Endothelial cell (in vitro differentiated cells): ENCODE results near the gene GRAMD2B. TPM values are rescaled to one million over a fixed set of nuclear protein-coding genes. Genes with fewer than 3 reads are reported as not detected.

Source experiments
- DNase-seq: peaks from one replicate; pipeline ENCODE4 v3.0.0; 2021; ENCODE audit warnings: low spot score
- H3K27ac Mint-ChIP-seq: one replicate; pipeline ENCODE4 v1.8.0; 2021; ENCODE audit warnings: mixed read lengths, inconsistent platforms; ENCODE audit not compliant: unreplicated experiment
- H3K27me3 Mint-ChIP-seq: one replicate; pipeline ENCODE4 v1.8.0; 2021; ENCODE audit warnings: mild to moderate bottlenecking, moderate library complexity, mixed read lengths, inconsistent platforms; ENCODE audit not compliant: unreplicated experiment
- H3K36me3 Mint-ChIP-seq: one replicate; pipeline ENCODE4 v1.8.0; 2021; ENCODE audit warnings: mild to moderate bottlenecking, low read depth, mixed read lengths, inconsistent platforms; ENCODE audit not compliant: unreplicated experiment
- H3K4me1 Mint-ChIP-seq: one replicate; pipeline ENCODE4 v1.8.0; 2021; ENCODE audit warnings: mild to moderate bottlenecking, mixed read lengths, inconsistent platforms; ENCODE audit not compliant: unreplicated experiment
- H3K4me3 Mint-ChIP-seq: one replicate; pipeline ENCODE4 v1.8.0; 2021; ENCODE audit warnings: mild to moderate bottlenecking, mixed read lengths, inconsistent platforms; ENCODE audit not compliant: unreplicated experiment
- H3K9me3 Mint-ChIP-seq: one replicate; pipeline ENCODE4 v1.8.0; 2021; ENCODE audit warnings: mixed read lengths, inconsistent platforms; ENCODE audit not compliant: unreplicated experiment
- total RNA-seq: library from RNA; stranded (reverse); fragmentation: NEBNext Ultra II Directional; extraction: Animal tissue kit (Norgen Biotek cat#: 25700); gene quantifications from one replicate; pipeline ENCODE4 v1.2.1, GENCODE V29; 2021; ENCODE audit not compliant: unreplicated experiment
- TF ChIP-seq, protein P1 (sequence below): fragments of 200-600 bp; sonication (generic); IDR thresholded peaks from one replicate; pipeline ENCODE4 v1.5.0; 2021; ENCODE audit warnings: antibody characterized with exemption; ENCODE audit not compliant: unreplicated experiment

The GRAMD2B gene
- total RNA-seq, 1 donor from 2014 or later: 13.4 TPM

GRCh38 chr5:126454081-126454480, 30.9 kb downstream of the GRAMD2B start:
- H3K4me3 Mint-ChIP-seq: no peak overlapping the region
- peaks cover 42% of the 10 kb centered on the region for H3K4me1 Mint-ChIP-seq
- no peak overlapping the region for H3K27ac Mint-ChIP-seq
- H3K9me3 Mint-ChIP-seq: no peaks in the 10 kb centered on the region
- H3K36me3 Mint-ChIP-seq: no peaks in the 10 kb centered on the region
- TF ChIP-seq, protein P1, sequence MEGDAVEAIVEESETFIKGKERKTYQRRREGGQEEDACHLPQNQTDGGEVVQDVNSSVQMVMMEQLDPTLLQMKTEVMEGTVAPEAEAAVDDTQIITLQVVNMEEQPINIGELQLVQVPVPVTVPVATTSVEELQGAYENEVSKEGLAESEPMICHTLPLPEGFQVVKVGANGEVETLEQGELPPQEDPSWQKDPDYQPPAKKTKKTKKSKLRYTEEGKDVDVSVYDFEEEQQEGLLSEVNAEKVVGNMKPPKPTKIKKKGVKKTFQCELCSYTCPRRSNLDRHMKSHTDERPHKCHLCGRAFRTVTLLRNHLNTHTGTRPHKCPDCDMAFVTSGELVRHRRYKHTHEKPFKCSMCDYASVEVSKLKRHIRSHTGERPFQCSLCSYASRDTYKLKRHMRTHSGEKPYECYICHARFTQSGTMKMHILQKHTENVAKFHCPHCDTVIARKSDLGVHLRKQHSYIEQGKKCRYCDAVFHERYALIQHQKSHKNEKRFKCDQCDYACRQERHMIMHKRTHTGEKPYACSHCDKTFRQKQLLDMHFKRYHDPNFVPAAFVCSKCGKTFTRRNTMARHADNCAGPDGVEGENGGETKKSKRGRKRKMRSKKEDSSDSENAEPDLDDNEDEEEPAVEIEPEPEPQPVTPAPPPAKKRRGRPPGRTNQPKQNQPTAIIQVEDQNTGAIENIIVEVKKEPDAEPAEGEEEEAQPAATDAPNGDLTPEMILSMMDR: no peak
- no peak for DNase-seq
- H3K27me3 Mint-ChIP-seq: no peaks in the 10 kb centered on the region

GRCh38 chr5:126454535-126454934, 31.3 kb downstream of the GRAMD2B start:
- Mint-ChIP-seq H3K36me3 (no peaks in the 10 kb centered on the region), H3K9me3 (no peaks in the 10 kb centered on the region), H3K4me1 (peaks cover 41% of the 10 kb centered on the region), H3K27me3 (no peaks in the 10 kb centered on the region), H3K27ac (no peak overlapping the region), H3K4me3 (no peak overlapping the region)
- DNase-seq: no peak
- TF ChIP-seq, protein P1: no peak

GRCh38 chr5:126455264-126455663, 32.1 kb downstream of the GRAMD2B start:
- DNase-seq: no peak
- TF ChIP-seq, protein P1: no peak
- Mint-ChIP-seq H3K9me3 (no peaks in the 10 kb centered on the region), H3K4me3 (no peak overlapping the region), H3K27ac (peak overlapping the region; percentile 87), H3K27me3 (no peaks in the 10 kb centered on the region), H3K36me3 (no peaks in the 10 kb centered on the region), H3K4me1 (peaks cover 34% of the 10 kb centered on the region)

DNA sequence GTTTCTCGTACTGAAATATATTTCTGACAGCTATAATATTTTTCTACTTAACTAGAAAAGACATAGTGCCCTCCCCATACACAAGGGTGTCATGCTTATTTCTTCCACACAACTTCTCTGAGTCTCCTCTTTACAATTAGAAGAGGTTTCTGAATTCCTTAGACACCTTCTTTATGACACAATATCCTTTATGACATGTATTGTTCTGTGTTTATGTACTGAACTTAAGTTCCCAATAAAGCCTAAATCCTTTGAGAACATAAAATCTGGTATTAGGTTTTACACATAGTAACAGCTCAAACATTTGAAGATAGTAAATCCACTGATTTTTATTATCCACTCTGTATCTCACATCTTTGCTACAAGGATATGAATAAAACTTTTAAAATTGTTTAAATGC, 32.5 kb downstream of the GRAMD2B start:
- H3K36me3 Mint-ChIP-seq: no peaks in the 10 kb centered on the region
- DNase-seq: no peak
- H3K27me3 Mint-ChIP-seq: no peaks in the 10 kb centered on the region
- H3K4me1 Mint-ChIP-seq: peaks cover 29% of the 10 kb centered on the region
- peak overlapping the region; percentile 76 for H3K27ac Mint-ChIP-seq
- no peaks in the 10 kb centered on the region for H3K9me3 Mint-ChIP-seq
- TF ChIP-seq, protein P1: no peak
- no peak overlapping the region for H3K4me3 Mint-ChIP-seq

- Mint-ChIP-seq H3K4me1 (peaks cover 23% of the 10 kb centered on the region), H3K36me3 (no peaks in the 10 kb centered on the region), H3K9me3 (no peaks in the 10 kb centered on the region), H3K4me3 (no peak overlapping the region), H3K27me3 (no peaks in the 10 kb centered on the region), H3K27ac (peak overlapping the region; percentile 72)
- TF ChIP-seq, protein P1: no peak
- no peak for DNase-seq
These were observed 33.1 kb downstream of the GRAMD2B start for GRCh38 chr5:126456217-126456820.
